ENCODE measurements around the gene DCAF6. TPM values are rescaled to one million over a fixed set of nuclear protein-coding genes. Genes with fewer than 3 reads are reported as not detected.

DCAF6 gene
- total RNA-seq, 3 donors from 2014 or later (not counting 1 experiment from before 2014, with no cell fraction given) = 21.8 to 31.8 (median 27.8) TPM

GRCh38 chr1:168099337-168099801 lies 162.9 kb downstream of the DCAF6 start:
- Histone ChIP-seq H3K27me3 (ENCODE audit: control insufficient read depth, insufficient read depth, low read length) (no peaks in the 10 kb centered on the region), H3K36me3 (ENCODE audit: control insufficient read depth, insufficient read depth, low read length) (no peaks in the 10 kb centered on the region), H3K4me3 (ENCODE audit: low read length) (no peak overlapping the region), H3K9me3 (ENCODE audit: control insufficient read depth, insufficient read depth, low read length) (no peaks in the 10 kb centered on the region), H3K27ac (ENCODE audit: low read length) (no peak overlapping the region), H3K4me1 (ENCODE audit: control insufficient read depth, insufficient read depth, low read length) (no peaks in the 10 kb centered on the region)
- ATAC-seq = no peak
- H3K9me3 Mint-ChIP-seq = no peaks in the 10 kb centered on the region
- intact Hi-C loops (cut with micrococcal nuclease) = no loop called here
- no peak for DNase-seq
- no peak for TF ChIP-seq CTCF (IDR thresholded peaks at IDR 0.05)
- no peak overlapping the region for H3K27ac Mint-ChIP-seq
- H3K27me3 Mint-ChIP-seq (ENCODE audit: low read depth in 2 of 2) = peaks cover 8 to 9% of the 10 kb centered on the region in 2 donors
- 93% methylated on average over 6 of the region's 7 CpGs for WGBS (ENCODE audit: insufficient coverage)
- H3K4me1 Mint-ChIP-seq = no peaks in the 10 kb centered on the region
- no peak overlapping the region for H3K4me3 Mint-ChIP-seq
- H3K36me3 Mint-ChIP-seq = no peaks in the 10 kb centered on the region

- Mint-ChIP-seq H3K27ac (no peak overlapping the region), H3K27me3 (ENCODE audit: low read depth in 2 of 2) (peaks cover 7 to 9% of the 10 kb centered on the region in 2 donors), H3K36me3 (no peaks in the 10 kb centered on the region), H3K4me3 (no peak overlapping the region), H3K4me1 (no peaks in the 10 kb centered on the region), H3K9me3 (no peaks in the 10 kb centered on the region)
- Histone ChIP-seq H3K27me3 (ENCODE audit: control insufficient read depth, insufficient read depth, low read length) (no peaks in the 10 kb centered on the region), H3K4me3 (ENCODE audit: low read length) (no peak overlapping the region), H3K9me3 (ENCODE audit: control insufficient read depth, insufficient read depth, low read length) (no peaks in the 10 kb centered on the region), H3K27ac (ENCODE audit: low read length) (no peak overlapping the region), H3K36me3 (ENCODE audit: control insufficient read depth, insufficient read depth, low read length) (no peaks in the 10 kb centered on the region), H3K4me1 (ENCODE audit: control insufficient read depth, insufficient read depth, low read length) (no peaks in the 10 kb centered on the region)
- no peak for DNase-seq
- 95% methylated on average over 6 of the region's 7 CpGs for WGBS (ENCODE audit: insufficient coverage)
- ATAC-seq = no peak
- no peak for TF ChIP-seq CTCF (IDR thresholded peaks at IDR 0.05)
- intact Hi-C loops (cut with micrococcal nuclease) = no loop called here
Observed at GRCh38 chr1:168100315-168101002, 164.0 kb downstream of the DCAF6 start.

- ATAC-seq (no peak), DNase-seq (no peak)
- no peaks in the 10 kb centered on the region for H3K9me3 Mint-ChIP-seq
- intact Hi-C loops (cut with micrococcal nuclease) = no loop called here
- H3K4me1 Mint-ChIP-seq = no peaks in the 10 kb centered on the region
- H3K4me3 Mint-ChIP-seq = no peak overlapping the region
- Histone ChIP-seq H3K27ac (ENCODE audit: low read length) (no peak overlapping the region), H3K4me3 (ENCODE audit: low read length) (no peak overlapping the region), H3K27me3 (ENCODE audit: control insufficient read depth, insufficient read depth, low read length) (no peaks in the 10 kb centered on the region), H3K36me3 (ENCODE audit: control insufficient read depth, insufficient read depth, low read length) (no peaks in the 10 kb centered on the region), H3K9me3 (ENCODE audit: control insufficient read depth, insufficient read depth, low read length) (no peaks in the 10 kb centered on the region), H3K4me1 (ENCODE audit: control insufficient read depth, insufficient read depth, low read length) (no peaks in the 10 kb centered on the region)
- H3K27ac Mint-ChIP-seq = no peak overlapping the region
- no peak for TF ChIP-seq CTCF (IDR thresholded peaks at IDR 0.05)
- H3K27me3 Mint-ChIP-seq (ENCODE audit: low read depth in 2 of 2) = peaks cover 6 to 15% of the 10 kb centered on the region in 2 donors
- 88% methylated on average over 8 of the region's 8 CpGs for WGBS (ENCODE audit: insufficient coverage)
- no peaks in the 10 kb centered on the region for H3K36me3 Mint-ChIP-seq
Observed at GRCh38 chr1:168101336-168101735, 164.9 kb downstream of the DCAF6 start.

GRCh38 chr1:168102487-168102886 lies 166.0 kb downstream of the DCAF6 start:
- no CpG with 5 or more reads among the region's 1 CpG for WGBS (ENCODE audit: insufficient coverage)
- Histone ChIP-seq H3K36me3 (ENCODE audit: control insufficient read depth, insufficient read depth, low read length) (no peaks in the 10 kb centered on the region), H3K4me3 (ENCODE audit: low read length) (no peak overlapping the region), H3K27ac (ENCODE audit: low read length) (no peak overlapping the region), H3K4me1 (ENCODE audit: control insufficient read depth, insufficient read depth, low read length) (no peaks in the 10 kb centered on the region), H3K9me3 (ENCODE audit: control insufficient read depth, insufficient read depth, low read length) (no peaks in the 10 kb centered on the region), H3K27me3 (ENCODE audit: control insufficient read depth, insufficient read depth, low read length) (no peaks in the 10 kb centered on the region)
- no peak for DNase-seq
- Mint-ChIP-seq H3K27me3 (ENCODE audit: low read depth in 2 of 2) (peaks cover 8 to 15% of the 10 kb centered on the region in 2 donors), H3K36me3 (no peaks in the 10 kb centered on the region), H3K9me3 (no peaks in the 10 kb centered on the region), H3K27ac (no peak overlapping the region), H3K4me3 (no peak overlapping the region), H3K4me1 (no peaks in the 10 kb centered on the region)
- no peak for ATAC-seq
- TF ChIP-seq CTCF (IDR thresholded peaks at IDR 0.05) = no peak
- intact Hi-C loops (cut with micrococcal nuclease) = no loop called here
